Right atrium auricular region (tissue), 2 donors: ENCODE results near the gene KCNB1. TPM values are rescaled to one million over a fixed set of nuclear protein-coding genes. Genes with fewer than 3 reads are reported as not detected.

Source experiments
- DNase-seq: peaks from one replicate; pipeline ENCODE4 v3.0.0-alpha.2; 2019; ENCODE audit warnings: low spot score
- H3K27ac ChIP-seq, 2 donors: fragments of 200-600 bp; sonication (generic); 1 replicate in 1 of 2; 2 replicates in 1 of 2; pipeline ENCODE4 v1.5.1; 2016 to 2019
- H3K27me3 ChIP-seq, 2 donors: fragments of 200-600 bp; sonication (generic); one replicate each; pipeline versions ENCODE4 v1.5.1 to v1.6.0; 2017 to 2019
- H3K36me3 ChIP-seq: fragments of 200-600 bp; sonication (generic); one replicate; pipeline ENCODE4 v1.5.1; 2016
- H3K4me1 ChIP-seq, 2 donors: fragments of 200-600 bp; sonication (generic); one replicate each; pipeline versions ENCODE4 v1.5.1 to v1.6.0; 2017 to 2019
- H3K4me3 ChIP-seq, 2 donors: fragments of 200-600 bp; sonication (generic); 1 replicate in 1 of 2; 2 replicates in 1 of 2; pipeline ENCODE4 v1.5.1; 2017 to 2019; ENCODE audit warnings: mild to moderate bottlenecking in 1 of 2, moderate library complexity in 1 of 2
- H3K9me3 ChIP-seq, 2 donors: fragments of 200-600 bp; sonication (generic); one replicate each; pipeline ENCODE4 v1.5.1; 2019
- total RNA-seq, 2 donors: library from RNA; depleted of rRNA; stranded (reverse); fragments of >200 nt; gene quantifications; one replicate each; pipeline ENCODE4 v1.1.0, GENCODE V29; 2016
- TF ChIP-seq, protein P1 (sequence below), 2 donors: fragments of 200-600 bp; sonication (generic); IDR thresholded peaks; one replicate each; pipeline ENCODE4 v1.5.1; 2019; ENCODE audit warnings: antibody characterized with exemption in 2 of 2

The KCNB1 gene
- total RNA-seq, 2 donors from 2014 or later: 1.4 to 2.7 TPM

DNA sequence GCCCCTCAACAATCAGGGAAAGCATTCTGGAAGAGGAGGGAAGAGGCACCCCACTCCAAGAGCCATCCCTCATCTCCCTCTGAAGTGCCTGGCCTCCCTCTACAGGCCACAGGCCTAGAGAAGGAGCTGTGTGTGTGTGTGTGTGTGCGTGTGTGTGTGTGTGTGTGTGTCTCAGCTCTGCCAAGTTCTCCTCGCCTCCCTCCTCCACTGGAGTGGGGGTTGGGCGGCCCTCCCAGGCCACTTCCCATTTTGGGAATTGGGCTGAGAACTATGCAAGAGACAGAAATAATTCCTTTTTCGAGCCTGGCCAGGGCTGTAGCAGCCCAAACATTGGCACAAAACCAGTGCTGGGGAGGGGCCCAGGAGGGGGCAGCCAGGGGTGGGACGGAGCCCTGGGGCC lies 35.7 kb downstream of the KCNB1 start:
- TF ChIP-seq, protein P1, sequence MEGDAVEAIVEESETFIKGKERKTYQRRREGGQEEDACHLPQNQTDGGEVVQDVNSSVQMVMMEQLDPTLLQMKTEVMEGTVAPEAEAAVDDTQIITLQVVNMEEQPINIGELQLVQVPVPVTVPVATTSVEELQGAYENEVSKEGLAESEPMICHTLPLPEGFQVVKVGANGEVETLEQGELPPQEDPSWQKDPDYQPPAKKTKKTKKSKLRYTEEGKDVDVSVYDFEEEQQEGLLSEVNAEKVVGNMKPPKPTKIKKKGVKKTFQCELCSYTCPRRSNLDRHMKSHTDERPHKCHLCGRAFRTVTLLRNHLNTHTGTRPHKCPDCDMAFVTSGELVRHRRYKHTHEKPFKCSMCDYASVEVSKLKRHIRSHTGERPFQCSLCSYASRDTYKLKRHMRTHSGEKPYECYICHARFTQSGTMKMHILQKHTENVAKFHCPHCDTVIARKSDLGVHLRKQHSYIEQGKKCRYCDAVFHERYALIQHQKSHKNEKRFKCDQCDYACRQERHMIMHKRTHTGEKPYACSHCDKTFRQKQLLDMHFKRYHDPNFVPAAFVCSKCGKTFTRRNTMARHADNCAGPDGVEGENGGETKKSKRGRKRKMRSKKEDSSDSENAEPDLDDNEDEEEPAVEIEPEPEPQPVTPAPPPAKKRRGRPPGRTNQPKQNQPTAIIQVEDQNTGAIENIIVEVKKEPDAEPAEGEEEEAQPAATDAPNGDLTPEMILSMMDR (IDR thresholded peaks at IDR 0.05): no peak
- Histone ChIP-seq H3K27ac (peak overlapping the region; percentile 55 to 56), H3K4me3 (no peak overlapping the region)

DNA sequence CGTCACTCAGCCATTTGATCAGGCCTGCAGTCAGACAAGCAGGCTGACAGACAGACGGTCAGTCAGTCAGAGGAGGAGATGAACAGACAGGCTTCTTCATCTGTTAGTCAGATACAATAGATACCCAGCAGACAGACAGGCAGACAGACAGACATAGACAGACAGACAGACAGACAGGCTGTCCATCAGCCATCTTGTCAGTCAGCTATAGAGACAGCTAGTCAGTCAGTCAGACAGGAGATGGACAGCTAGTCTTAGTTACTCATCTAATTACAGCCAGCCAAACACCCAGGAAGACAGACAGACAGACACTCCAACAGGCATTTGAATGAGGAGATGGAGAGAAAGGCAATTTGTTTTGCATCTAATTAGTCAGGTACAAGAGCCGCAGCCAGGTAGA lies 36.4 kb downstream of the KCNB1 start:
- Histone ChIP-seq H3K4me3 (no peak overlapping the region), H3K4me1 (peaks cover 0 to 33% of the 10 kb centered on the region in 2 donors), H3K27ac (peak overlapping the region; percentile 55 to 56), H3K36me3 (no peaks in the 10 kb centered on the region), H3K27me3 (no peaks in the 10 kb centered on the region), H3K9me3 (no peaks in the 10 kb centered on the region)
- no peak for DNase-seq
- TF ChIP-seq, protein P1 (IDR thresholded peaks at IDR 0.05): no peak

More for the DNA sequence above, 35.7 kb downstream of the KCNB1 start:
- Histone ChIP-seq H3K27me3 (no peaks in the 10 kb centered on the region), H3K36me3 (no peaks in the 10 kb centered on the region), H3K4me1 (peaks cover 0 to 34% of the 10 kb centered on the region in 2 donors), H3K9me3 (no peaks in the 10 kb centered on the region)
- peak; percentile 77 for DNase-seq

- TF ChIP-seq, protein P1 (IDR thresholded peaks at IDR 0.05): no peak
- no peak overlapping the region for H3K27ac ChIP-seq
- H3K27me3 ChIP-seq: no peaks in the 10 kb centered on the region
- peaks cover 0 to 33% of the 10 kb centered on the region in 2 donors for H3K4me1 ChIP-seq
- DNase-seq: no peak
- no peaks in the 10 kb centered on the region for H3K36me3 ChIP-seq
- no peaks in the 10 kb centered on the region for H3K9me3 ChIP-seq
- H3K4me3 ChIP-seq: no peak overlapping the region
These were observed 37.3 kb downstream of the KCNB1 start for GRCh38 chr20:49445176-49445575.

DNA sequence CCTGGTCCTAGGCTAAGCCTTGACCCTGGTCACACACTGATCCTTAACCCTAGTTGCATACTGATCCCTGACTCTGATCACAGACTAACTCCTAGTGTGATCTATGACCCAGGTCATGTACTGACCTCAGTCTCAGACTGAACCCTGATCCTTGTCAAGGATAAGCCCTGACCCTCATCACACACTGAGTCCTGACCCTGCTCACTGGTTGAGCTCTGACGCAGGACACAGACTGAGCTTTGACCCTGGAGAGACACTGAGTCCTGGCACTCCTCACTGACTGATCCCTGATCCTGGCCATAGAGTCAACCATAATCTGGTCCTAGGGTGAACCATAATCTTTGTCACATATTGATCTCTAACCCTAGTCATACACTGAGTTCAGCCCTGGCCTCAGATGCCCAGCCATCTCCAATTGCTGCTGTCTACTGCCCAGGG lies 37.9 kb downstream of the KCNB1 start:
- no peak overlapping the region for H3K27ac ChIP-seq
- H3K9me3 ChIP-seq: no peaks in the 10 kb centered on the region
- H3K36me3 ChIP-seq: no peaks in the 10 kb centered on the region
- no peaks in the 10 kb centered on the region for H3K27me3 ChIP-seq
- H3K4me3 ChIP-seq: no peak overlapping the region
- DNase-seq: no peak
- H3K4me1 ChIP-seq: peaks cover 0 to 33% of the 10 kb centered on the region in 2 donors
- TF ChIP-seq, protein P1 (IDR thresholded peaks at IDR 0.05): no peak

GRCh38 chr20:49437057-49437456 lies 45.4 kb downstream of the KCNB1 start:
- Histone ChIP-seq H3K27ac (no peak overlapping the region), H3K36me3 (no peaks in the 10 kb centered on the region), H3K4me1 (no peaks in the 10 kb centered on the region), H3K27me3 (no peaks in the 10 kb centered on the region), H3K9me3 (no peaks in the 10 kb centered on the region), H3K4me3 (no peak overlapping the region)
- no peak for DNase-seq
- TF ChIP-seq, protein P1 (IDR thresholded peaks at IDR 0.05): no peak

DNA sequence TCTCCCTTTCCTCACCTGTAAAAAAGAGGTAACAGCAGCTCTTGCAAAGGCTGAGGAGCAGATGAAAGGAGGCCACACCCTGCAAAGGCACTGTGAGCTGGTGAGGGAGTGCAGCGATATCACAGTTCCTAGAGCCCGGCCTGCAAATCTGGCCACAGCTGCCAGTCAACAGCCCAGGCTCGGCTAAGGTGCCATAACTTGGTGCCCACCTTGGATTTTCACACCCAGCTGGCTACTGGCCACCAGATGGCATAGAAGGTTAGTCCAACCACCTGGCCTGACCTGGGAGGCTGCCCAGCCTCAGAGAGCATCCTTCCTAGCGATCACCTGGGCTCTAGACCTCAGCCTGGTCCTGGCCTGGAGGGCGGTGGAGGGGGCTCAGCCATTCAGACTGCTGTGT lies 46.8 kb downstream of the KCNB1 start:
- H3K4me3 ChIP-seq: no peak overlapping the region
- DNase-seq: no peak
- TF ChIP-seq, protein P1 (IDR thresholded peaks at IDR 0.05): no peak

More for the DNA sequence above, 46.8 kb downstream of the KCNB1 start:
- Histone ChIP-seq H3K9me3 (no peaks in the 10 kb centered on the region), H3K4me1 (no peaks in the 10 kb centered on the region), H3K36me3 (no peaks in the 10 kb centered on the region), H3K27me3 (no peaks in the 10 kb centered on the region), H3K27ac (no peak overlapping the region)
